HuH-7.5 (cell line): ENCODE measurements around the gene PARVG.

ENCODE experiments used
- DNase-seq: peaks from one replicate; pipeline ENCODE4 v3.0.0; 2011; ENCODE audit warnings: low spot score

PARVG gene

GRCh38 chr22:44181033-44181911 lies 547 bp downstream of the PARVG start:
- no peak for DNase-seq

- no peak for DNase-seq
These were observed 1.3 kb downstream of the PARVG start for GRCh38 chr22:44181912-44182587.

GRCh38 chr22:44182588-44183286 lies 2.0 kb downstream of the PARVG start:
- no peak for DNase-seq

GRCh38 chr22:44183287-44183588 lies 2.5 kb downstream of the PARVG start:
- no peak for DNase-seq

- no peak for DNase-seq
These were observed 3.3 kb downstream of the PARVG start for GRCh38 chr22:44184006-44184405.

GRCh38 chr22:44185237-44186120 lies 4.8 kb downstream of the PARVG start:
- no peak for DNase-seq

- no peak for DNase-seq
These were observed 5.4 kb downstream of the PARVG start for GRCh38 chr22:44186121-44186510.

GRCh38 chr22:44186737-44187136 lies 6.0 kb downstream of the PARVG start:
- no peak for DNase-seq

- DNase-seq: no peak
These were observed 7.0 kb downstream of the PARVG start for GRCh38 chr22:44187652-44188230.

- DNase-seq: no peak
These were observed 7.6 kb downstream of the PARVG start for GRCh38 chr22:44188316-44188715.

- DNase-seq: no peak
These were observed 8.4 kb downstream of the PARVG start for GRCh38 chr22:44188986-44189630.

GRCh38 chr22:44190381-44190976 lies 9.8 kb downstream of the PARVG start:
- no peak for DNase-seq

GRCh38 chr22:44191036-44191454 lies 10.3 kb downstream of the PARVG start:
- no peak for DNase-seq

- no peak for DNase-seq
These were observed 11.5 kb downstream of the PARVG start for GRCh38 chr22:44192098-44192815.

GRCh38 chr22:44192816-44193534 lies 12.2 kb downstream of the PARVG start:
- DNase-seq: no peak

- no peak for DNase-seq
These were observed 12.8 kb downstream of the PARVG start for GRCh38 chr22:44193535-44193891.

GRCh38 chr22:44194569-44194968 lies 13.8 kb downstream of the PARVG start:
- no peak for DNase-seq

GRCh38 chr22:44195189-44195871 lies 14.6 kb downstream of the PARVG start:
- DNase-seq: no peak

GRCh38 chr22:44196241-44196640 lies 15.5 kb downstream of the PARVG start:
- DNase-seq: no peak
